ES-I3 (cell line): ENCODE measurements around the gene BLACAT1.
"Not testable (repeated sequence)": the region's sequence is repeated elsewhere in the genome, so short reads cannot be mapped to it uniquely, and the experiment has no call there.

Experiments used
- H3K36me3 ChIP-seq: 2 replicates; pipeline ENCODE4 v1.6.1; 2013; ENCODE audit warnings: mild to moderate bottlenecking, low read length, control low read depth, moderate library complexity; ENCODE audit not compliant: insufficient read depth
- H3K4me1 ChIP-seq: 2 replicates; pipeline ENCODE4 v1.6.1; 2013; ENCODE audit warnings: mild to moderate bottlenecking, control low read depth, low read length; ENCODE audit not compliant: insufficient read depth
- H3K9ac ChIP-seq: 2 replicates; pipeline ENCODE4 v1.6.1; 2013; ENCODE audit warnings: low read depth, mild to moderate bottlenecking, low read length, moderate library complexity
- H3K9me3 ChIP-seq: 2 replicates; pipeline ENCODE4 v1.6.1; 2013; ENCODE audit warnings: mild to moderate bottlenecking, low read length, moderate library complexity; ENCODE audit not compliant: control insufficient read depth, insufficient read depth

BLACAT1 gene

GRCh38 chr1:205406252-205406651 is 49.6 kb downstream of the BLACAT1 start:
- H3K9ac ChIP-seq, H3K36me3 ChIP-seq, H3K9me3 ChIP-seq, H3K4me1 ChIP-seq: not testable (repeated sequence)
